Measurements from ENCODE around the gene EREG.

- TF ChIP-seq SMC3 (conservative IDR thresholded peaks at IDR 0.05; ENCODE audit: insufficient read depth, low read depth, low read length) (no peak), CTCF (IDR thresholded peaks at IDR 0.05 in 2 of 3, conservative IDR thresholded peaks at IDR 0.05 in 1 of 3; ENCODE audit: insufficient read depth in 2 of 3, low read depth in 1 of 3, low read length in 3 of 3) (no peak), ZC3H8 (IDR thresholded peaks at IDR 0.05) (no peak), ETV6 (IDR thresholded peaks at IDR 0.05; ENCODE audit: borderline replicate concordance in 1 of 2, low read depth in 2 of 2, low read length in 1 of 2) (no peak), ETV6 (CRISPR knock-in tag; IDR thresholded peaks at IDR 0.05; ENCODE audit: borderline replicate concordance) (no peak), EZH2 (IDR thresholded peaks at IDR 0.05; ENCODE audit: borderline replicate concordance, low read depth, low read length) (no peak), ATF2 (CRISPR knock-in tag; IDR thresholded peaks at IDR 0.05) (no peak), ZNF785 (CRISPR knock-in tag; IDR thresholded peaks at IDR 0.05) (no peak), ZBTB34 (CRISPR knock-in tag; IDR thresholded peaks at IDR 0.05) (no peak), STAG1 (CRISPR knock-in tag; IDR thresholded peaks at IDR 0.05; ENCODE audit: borderline replicate concordance) (no peak), ZBTB33 (CRISPR knock-in tag; IDR thresholded peaks at IDR 0.05) (no peak)
Observed at GRCh38 chr4:74375824-74376426, 11.0 kb downstream of the EREG start.

Data from K562 (cell line).